Measurements from ENCODE around the gene TOGARAM2. TPM values are rescaled to one million over a fixed set of nuclear protein-coding genes. Genes with fewer than 3 reads are reported as not detected.
A peak's percentile ranks its signal among the peaks of the same experiment; 100 is the strongest.

Gene TOGARAM2
- total RNA-seq = under 0.01 TPM

DNA sequence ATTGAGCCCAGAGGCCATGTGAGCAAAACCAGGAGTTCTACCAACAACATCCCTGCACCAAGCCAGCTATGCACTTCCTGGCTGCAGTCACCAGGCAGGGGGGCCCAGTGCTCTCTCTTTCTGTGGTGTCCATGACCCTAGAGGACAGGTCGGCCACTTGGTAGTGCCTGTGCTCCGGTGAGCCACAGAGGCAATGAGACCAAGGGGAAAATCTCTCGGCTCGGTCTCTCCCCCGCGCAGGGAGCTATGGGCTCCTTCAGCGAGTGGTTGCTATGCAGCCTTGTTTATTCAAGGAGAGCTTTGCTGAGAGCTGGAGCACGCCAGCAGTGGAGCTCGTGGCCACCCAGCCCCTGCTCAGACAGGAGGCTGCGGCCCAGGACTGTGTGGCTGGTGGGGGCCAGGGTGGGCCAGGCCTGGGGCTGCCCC lies at the start of gene TOGARAM2:
Gene TOGARAM2, plus strand, starts transcription at position 283 of the 426 bp plus-strand sequence. CDS start 13,537 bp downstream, outside the sequence.
- DNase-seq = peak; percentile 8

GRCh38 chr2:28934769-28935168 lies 46.3 kb upstream of the TOGARAM2 start:
- DNase-seq = no peak

DNA sequence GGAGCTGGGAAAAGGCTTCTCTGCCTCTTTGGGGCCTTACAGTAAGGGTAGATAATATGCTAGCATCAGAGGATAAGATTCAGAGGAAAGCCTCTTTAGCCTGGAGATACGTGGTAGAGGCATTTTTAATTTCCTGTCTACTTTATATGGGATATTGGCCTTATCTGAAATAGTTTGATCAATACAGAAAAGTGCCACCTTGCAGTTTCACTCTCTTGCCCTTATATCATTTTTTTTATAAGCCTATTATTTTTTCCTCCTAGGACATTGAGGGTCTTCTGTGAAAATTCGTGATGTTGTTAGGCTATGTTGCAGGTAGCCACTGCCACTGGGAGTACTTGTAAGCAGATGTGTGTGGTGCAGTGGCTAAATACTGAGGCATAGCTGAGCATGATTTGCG lies 40.1 kb upstream of the TOGARAM2 start:
- DNase-seq = no peak

- DNase-seq = no peak
These were observed 36.4 kb upstream of the TOGARAM2 start for GRCh38 chr2:28944535-28945248.

GRCh38 chr2:28948160-28948559 lies 32.9 kb upstream of the TOGARAM2 start:
- no peak for DNase-seq

DNA sequence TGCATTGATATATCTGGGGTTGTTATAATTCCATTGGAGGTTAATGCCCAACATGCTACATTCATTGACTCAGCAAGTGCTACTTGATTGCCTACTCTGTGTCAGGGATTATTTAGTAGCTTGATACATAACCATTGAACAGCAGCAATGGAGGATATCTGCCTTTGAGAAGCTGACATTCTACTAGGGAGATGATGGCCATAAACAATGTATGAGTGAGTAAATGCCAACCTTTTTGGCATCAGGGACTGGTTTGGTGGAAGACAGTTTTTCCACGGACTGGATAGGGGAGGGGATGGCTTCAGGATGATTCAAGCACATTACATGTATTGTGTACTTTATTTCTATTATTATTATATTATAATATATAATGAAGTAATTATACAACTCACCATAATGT lies 31.9 kb upstream of the TOGARAM2 start:
- no peak for DNase-seq

GRCh38 chr2:28949617-28950305 lies 31.3 kb upstream of the TOGARAM2 start:
- DNase-seq = no peak

- no peak for DNase-seq
These were observed 30.0 kb upstream of the TOGARAM2 start for GRCh38 chr2:28950941-28951630.

- no peak for DNase-seq
These were observed 28.9 kb upstream of the TOGARAM2 start for GRCh38 chr2:28951910-28952835.

DNA sequence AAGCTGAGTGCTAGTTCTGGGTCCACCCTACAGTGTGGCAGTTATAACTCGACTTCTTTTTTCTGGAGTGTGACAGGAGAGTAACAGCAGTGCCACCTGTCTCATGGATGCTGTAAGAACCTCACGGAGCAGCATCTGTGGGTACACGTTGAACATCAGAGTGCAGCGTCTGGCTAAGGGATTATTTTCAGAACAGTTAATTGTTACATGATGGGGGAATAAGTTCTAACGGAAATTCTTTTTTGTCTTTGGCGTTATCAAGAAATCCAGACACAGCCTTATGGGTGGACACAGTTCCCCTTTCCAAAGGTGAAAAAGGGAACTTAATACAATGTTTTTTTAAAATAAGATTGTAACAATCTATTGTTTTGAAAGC lies 28.3 kb upstream of the TOGARAM2 start:
- no peak for DNase-seq

DNA sequence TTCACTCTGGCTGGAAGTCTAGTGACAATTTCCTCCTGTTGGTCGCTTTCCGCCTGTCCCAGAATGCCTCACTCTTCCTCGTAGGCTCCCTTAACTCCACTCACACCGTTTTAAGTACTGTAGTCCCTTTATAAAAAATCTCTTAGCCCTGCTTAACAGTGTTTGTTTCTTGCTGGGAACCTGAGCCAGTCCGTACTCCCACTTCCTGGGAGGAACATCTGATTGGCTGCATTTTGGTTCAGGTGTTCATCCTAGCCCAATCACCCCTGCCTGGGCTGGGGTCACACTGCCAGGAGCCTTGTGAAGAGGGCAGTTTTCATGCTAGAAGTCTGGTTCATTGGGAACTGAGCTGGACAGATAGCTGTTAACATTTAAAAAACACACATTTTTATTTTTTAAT lies 25.6 kb upstream of the TOGARAM2 start:
- DNase-seq = no peak

DNA sequence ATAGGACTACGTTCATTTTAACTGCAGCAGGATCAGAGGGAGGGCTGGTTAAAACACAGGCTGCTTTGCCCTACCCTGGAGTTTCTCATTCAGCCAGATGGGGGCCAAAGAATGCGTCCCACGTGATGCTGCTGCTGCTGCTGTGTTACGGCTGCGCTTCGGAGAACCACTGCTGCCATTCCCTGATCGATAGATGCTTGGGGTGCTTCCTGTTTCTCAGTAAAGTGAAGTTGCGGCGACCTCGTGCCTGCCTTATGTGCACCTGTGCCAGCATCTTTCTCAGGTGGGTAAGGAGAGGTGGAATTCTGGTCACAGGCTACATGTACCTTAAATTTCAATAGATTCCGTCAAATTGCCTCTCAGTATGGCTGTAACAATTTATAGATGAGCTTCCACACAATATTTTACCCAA lies 24.7 kb upstream of the TOGARAM2 start:
- peak; percentile 5 for DNase-seq

GRCh38 chr2:28956890-28957289 lies 24.2 kb upstream of the TOGARAM2 start:
- DNase-seq = no peak

GRCh38 chr2:28958689-28959088 lies 22.4 kb upstream of the TOGARAM2 start:
- peak; percentile 60 for DNase-seq

DNA sequence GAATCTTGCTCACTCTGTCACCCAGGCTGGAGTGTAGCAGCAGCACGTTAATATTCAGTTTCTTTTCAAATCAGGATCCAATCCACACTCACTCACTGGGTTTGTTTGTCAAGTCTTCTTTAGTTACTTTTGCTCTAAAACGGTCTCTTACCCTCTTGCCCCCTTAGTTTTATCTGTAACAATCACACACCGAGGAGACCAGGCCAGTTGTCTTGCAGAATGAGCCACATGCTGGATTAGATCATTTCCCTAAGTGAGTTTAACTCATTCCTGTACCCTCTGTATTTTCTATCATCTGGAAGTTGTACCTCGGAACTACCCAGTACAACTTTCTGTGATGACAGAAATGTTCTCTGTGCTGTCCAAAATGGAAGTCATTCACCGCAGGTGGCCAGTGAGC lies 20.7 kb upstream of the TOGARAM2 start:
- no peak for DNase-seq

DNA sequence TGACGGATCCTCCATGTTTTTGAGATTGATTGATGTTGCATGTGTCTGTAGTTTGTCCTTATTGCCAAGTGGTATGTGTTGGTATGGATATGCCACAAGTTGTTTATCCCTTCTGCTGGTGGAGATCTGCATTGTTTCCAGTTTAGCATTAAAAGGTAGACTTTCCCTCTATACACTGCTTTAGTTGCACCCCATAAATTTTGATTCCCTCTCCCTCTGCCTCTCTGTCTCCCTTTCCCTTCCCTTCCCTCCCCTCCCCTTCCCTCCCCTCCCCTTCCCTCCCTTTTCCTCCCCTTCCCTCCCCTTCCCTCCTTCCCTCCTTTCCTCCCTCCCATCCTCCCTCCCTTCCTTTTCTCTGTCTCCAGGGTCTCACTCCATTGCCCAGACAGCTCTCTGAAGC lies 18.6 kb upstream of the TOGARAM2 start:
- DNase-seq = no peak

- no peak for DNase-seq
These were observed 10.5 kb upstream of the TOGARAM2 start for GRCh38 chr2:28970464-28971160.

- no peak for DNase-seq
These were observed 8.2 kb upstream of the TOGARAM2 start for GRCh38 chr2:28972778-28973335.

DNA sequence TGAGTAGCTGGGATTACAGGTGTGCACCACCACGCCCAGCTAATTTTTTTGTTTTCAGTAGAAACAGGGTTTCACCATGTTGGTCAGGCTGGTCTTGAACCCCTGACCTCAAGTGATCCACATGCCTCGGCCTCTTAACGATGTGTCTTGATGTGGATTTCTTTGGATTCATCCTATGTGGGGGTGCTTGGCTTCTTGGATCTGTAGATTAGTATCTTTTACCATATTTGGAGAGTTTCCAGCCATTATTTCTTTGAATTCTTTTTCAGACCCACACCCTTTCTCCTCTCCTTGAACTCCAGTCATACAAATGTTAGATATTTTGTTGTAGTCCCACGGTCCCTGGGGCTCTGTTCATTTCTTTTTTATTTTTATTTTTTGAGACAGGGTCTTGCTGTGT lies 6.8 kb upstream of the TOGARAM2 start:
- no peak for DNase-seq

GRCh38 chr2:28975671-28976070 lies 5.4 kb upstream of the TOGARAM2 start:
- DNase-seq = no peak

- DNase-seq = no peak
These were observed 4.5 kb upstream of the TOGARAM2 start for GRCh38 chr2:28976584-28976983.

Measured in occipital lobe (tissue), 2 donors.